ENCODE data around the gene DNPEP. TPM values are rescaled to one million over a fixed set of nuclear protein-coding genes. Genes with fewer than 3 reads are reported as not detected.

Gene DNPEP
- total and polyA plus RNA-seq, 2 experiments from 2014 or later, result 49.2 to 67.9 TPM

- Histone ChIP-seq H3K4me2 (no peak overlapping the region), H3K79me2 (replicated peaks; ENCODE audit: insufficient read depth) (no peaks in the 10 kb centered on the region), H3K4me3 (no peak overlapping the region), H3K36me3 (ENCODE audit: insufficient read depth) (no peaks in the 10 kb centered on the region), H3K27me3 (ENCODE audit: insufficient read depth) (no peaks in the 10 kb centered on the region), H3F3A (replicated peaks; ENCODE audit: low read depth) (no peaks in the 10 kb centered on the region; the same call in 1 of the 2 replicates), H4K20me1 (replicated peaks; ENCODE audit: insufficient read depth) (no peaks in the 10 kb centered on the region), H3K27ac (ENCODE audit: low read depth) (no peak overlapping the region), H3K4me1 (ENCODE audit: insufficient read depth) (peaks cover 20% of the 10 kb centered on the region), H2AFZ (no peak overlapping the region; the same call in 1 of the 2 replicates), H3K9me2 (ENCODE audit: insufficient read depth) (no peaks in the 10 kb centered on the region)
- Mint-ChIP-seq H3K27me3 (ENCODE audit: insufficient read depth, low read depth, poor library complexity) (peaks cover 15% of the 10 kb centered on the region), H3K4me1 (peaks cover 42% of the 10 kb centered on the region), H3K36me3 (ENCODE audit: low read depth) (no peaks in the 10 kb centered on the region), H3K4me3 (no peak overlapping the region; the same call in 2 of the 3 replicates), H3K27ac (no peak overlapping the region), H3K9me3 (no peaks in the 10 kb centered on the region)
- no peak for DNase-seq (ENCODE audit: low spot score)
- TF ChIP-seq EZH2 (IDR thresholded peaks at IDR 0.05; ENCODE audit: low read depth, unreplicated experiment) (no peak), POLR2AphosphoS5 (IDR thresholded peaks at IDR 0.05; ENCODE audit: low read depth) (no peak), EZH2phosphoT487 (IDR thresholded peaks at IDR 0.05; ENCODE audit: unreplicated experiment) (no peak), ZNF331 (CRISPR knock-in tag; IDR thresholded peaks at IDR 0.05; ENCODE audit: low read depth) (no peak), REST (IDR thresholded peaks at IDR 0.05; ENCODE audit: unreplicated experiment) (no peak), CTCF (conservative IDR thresholded peaks at IDR 0.05; ENCODE audit: low read depth in 2 of 2) (no peak), ZNF114 (CRISPR knock-in tag; IDR thresholded peaks at IDR 0.05) (no peak), JUNB (IDR thresholded peaks at IDR 0.05; ENCODE audit: unreplicated experiment) (no peak), NANOG (IDR thresholded peaks at IDR 0.05; ENCODE audit: borderline replicate concordance) (no peak), STAT1 (IDR thresholded peaks at IDR 0.05; ENCODE audit: unreplicated experiment) (no peak), CREB1 (CRISPR knock-in tag; IDR thresholded peaks at IDR 0.05; ENCODE audit: low read depth) (no peak)
- TF ChIP-seq, protein P1, sequence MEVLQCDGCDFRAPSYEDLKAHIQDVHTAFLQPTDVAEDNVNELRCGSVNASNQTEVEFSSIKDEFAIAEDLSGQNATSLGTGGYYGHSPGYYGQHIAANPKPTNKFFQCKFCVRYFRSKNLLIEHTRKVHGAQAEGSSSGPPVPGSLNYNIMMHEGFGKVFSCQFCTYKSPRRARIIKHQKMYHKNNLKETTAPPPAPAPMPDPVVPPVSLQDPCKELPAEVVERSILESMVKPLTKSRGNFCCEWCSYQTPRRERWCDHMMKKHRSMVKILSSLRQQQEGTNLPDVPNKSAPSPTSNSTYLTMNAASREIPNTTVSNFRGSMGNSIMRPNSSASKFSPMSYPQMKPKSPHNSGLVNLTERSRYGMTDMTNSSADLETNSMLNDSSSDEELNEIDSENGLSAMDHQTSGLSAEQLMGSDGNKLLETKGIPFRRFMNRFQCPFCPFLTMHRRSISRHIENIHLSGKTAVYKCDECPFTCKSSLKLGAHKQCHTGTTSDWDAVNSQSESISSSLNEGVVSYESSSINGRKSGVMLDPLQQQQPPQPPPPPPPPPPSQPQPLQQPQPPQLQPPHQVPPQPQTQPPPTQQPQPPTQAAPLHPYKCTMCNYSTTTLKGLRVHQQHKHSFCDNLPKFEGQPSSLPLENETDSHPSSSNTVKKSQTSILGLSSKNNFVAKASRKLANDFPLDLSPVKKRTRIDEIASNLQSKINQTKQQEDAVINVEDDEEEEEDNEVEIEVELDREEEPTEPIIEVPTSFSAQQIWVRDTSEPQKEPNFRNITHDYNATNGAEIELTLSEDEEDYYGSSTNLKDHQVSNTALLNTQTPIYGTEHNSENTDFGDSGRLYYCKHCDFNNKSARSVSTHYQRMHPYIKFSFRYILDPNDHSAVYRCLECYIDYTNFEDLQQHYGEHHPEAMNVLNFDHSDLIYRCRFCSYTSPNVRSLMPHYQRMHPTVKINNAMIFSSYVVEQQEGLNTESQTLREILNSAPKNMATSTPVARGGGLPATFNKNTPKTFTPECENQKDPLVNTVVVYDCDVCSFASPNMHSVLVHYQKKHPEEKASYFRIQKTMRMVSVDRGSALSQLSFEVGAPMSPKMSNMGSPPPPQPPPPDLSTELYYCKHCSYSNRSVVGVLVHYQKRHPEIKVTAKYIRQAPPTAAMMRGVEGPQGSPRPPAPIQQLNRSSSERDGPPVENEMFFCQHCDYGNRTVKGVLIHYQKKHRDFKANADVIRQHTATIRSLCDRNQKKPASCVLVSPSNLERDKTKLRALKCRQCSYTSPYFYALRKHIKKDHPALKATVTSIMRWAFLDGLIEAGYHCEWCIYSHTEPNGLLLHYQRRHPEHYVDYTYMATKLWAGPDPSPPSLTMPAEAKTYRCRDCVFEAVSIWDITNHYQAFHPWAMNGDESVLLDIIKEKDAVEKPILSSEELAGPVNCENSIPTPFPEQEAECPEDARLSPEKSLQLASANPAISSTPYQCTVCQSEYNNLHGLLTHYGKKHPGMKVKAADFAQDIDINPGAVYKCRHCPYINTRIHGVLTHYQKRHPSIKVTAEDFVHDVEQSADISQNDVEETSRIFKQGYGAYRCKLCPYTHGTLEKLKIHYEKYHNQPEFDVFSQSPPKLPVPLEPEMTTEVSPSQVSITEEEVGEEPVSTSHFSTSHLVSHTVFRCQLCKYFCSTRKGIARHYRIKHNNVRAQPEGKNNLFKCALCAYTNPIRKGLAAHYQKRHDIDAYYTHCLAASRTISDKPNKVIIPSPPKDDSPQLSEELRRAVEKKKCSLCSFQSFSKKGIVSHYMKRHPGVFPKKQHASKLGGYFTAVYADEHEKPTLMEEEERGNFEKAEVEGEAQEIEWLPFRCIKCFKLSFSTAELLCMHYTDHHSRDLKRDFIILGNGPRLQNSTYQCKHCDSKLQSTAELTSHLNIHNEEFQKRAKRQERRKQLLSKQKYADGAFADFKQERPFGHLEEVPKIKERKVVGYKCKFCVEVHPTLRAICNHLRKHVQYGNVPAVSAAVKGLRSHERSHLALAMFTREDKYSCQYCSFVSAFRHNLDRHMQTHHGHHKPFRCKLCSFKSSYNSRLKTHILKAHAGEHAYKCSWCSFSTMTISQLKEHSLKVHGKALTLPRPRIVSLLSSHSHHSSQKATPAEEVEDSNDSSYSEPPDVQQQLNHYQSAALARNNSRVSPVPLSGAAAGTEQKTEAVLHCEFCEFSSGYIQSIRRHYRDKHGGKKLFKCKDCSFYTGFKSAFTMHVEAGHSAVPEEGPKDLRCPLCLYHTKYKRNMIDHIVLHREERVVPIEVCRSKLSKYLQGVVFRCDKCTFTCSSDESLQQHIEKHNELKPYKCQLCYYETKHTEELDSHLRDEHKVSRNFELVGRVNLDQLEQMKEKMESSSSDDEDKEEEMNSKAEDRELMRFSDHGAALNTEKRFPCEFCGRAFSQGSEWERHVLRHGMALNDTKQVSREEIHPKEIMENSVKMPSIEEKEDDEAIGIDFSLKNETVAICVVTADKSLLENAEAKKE (CRISPR knock-in tag; IDR thresholded peaks at IDR 0.05), result no peak
- TF ChIP-seq, protein P2, sequence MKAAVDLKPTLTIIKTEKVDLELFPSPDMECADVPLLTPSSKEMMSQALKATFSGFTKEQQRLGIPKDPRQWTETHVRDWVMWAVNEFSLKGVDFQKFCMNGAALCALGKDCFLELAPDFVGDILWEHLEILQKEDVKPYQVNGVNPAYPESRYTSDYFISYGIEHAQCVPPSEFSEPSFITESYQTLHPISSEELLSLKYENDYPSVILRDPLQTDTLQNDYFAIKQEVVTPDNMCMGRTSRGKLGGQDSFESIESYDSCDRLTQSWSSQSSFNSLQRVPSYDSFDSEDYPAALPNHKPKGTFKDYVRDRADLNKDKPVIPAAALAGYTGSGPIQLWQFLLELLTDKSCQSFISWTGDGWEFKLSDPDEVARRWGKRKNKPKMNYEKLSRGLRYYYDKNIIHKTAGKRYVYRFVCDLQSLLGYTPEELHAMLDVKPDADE (IDR thresholded peaks at IDR 0.05), result no peak
- ATAC-seq, result no peak
These were observed 16.1 kb upstream of the DNPEP start for GRCh38 chr2:219403861-219404260.
